NK-92 treated with Interleukin-12 subunit alpha and Interleukin-12 subunit beta, amount 100 ng/mL, for 24 hours (cell line): ENCODE results near the gene FAM204A.

Source experiments
- DNase-seq: peaks from one replicate; lab custom pipeline; 2025; lab: John Stamatoyannopoulos, UW

FAM204A gene

GRCh38 chr10:118330295-118331076 is 11.6 kb downstream of the FAM204A start:
- no peak for DNase-seq

DNA sequence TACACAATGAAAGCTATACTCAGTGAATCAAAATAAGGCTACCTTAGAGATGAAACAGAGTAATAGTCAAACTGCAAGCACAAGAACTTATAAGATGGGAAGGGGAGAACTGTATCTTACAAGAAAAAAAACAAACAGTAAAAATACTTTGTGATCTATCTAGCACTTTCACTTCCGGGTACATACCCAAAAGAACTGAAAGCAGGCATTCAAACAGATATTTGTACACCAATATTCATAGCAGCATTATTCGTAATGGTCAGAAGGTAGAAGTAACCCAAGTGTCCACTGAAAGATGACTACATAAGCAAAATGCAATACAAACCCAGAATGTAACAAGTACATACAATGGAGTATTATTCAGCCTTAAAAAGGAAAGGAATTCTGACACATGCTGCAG is 18.0 kb downstream of the FAM204A start:
- no peak for DNase-seq

DNA sequence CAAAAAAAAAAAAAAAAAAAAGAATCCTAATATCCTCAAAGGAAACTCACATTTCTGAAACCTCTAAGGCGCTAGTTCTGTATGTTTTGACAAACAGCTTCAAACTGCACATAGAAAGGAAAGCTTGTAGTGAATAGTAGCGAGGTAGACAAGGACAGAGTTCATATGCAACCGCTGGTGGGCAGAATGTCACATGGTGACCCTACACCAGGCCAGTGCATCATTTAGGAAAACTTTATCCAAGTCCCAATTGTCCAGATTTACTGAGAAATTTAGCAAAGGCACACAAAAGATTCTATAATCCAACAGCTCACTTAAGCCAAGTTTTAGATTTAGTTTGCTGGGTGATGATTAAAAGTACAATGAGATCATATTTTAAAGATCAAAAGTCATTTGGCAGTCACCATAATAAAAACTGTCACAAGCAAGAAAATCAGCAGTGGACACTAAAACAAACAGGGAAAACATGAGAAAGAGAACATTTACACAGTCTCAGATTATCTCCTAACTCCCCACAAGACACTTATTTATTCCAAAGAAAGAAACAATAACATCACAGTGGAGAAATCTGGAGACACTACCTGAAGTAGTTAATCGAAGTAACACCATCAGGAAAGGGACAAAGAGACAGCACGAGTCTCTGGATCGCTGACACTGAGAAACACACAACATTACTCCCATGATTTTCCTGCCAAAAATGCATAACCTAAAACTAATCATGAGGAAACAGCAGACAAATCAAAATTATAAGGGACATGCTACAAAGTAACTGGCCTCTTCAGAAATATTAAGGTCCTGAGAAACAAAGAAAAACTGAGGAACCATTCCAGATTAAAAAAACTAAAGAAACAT is 20.2 kb downstream of the FAM204A start:
- DNase-seq: no peak

DNA sequence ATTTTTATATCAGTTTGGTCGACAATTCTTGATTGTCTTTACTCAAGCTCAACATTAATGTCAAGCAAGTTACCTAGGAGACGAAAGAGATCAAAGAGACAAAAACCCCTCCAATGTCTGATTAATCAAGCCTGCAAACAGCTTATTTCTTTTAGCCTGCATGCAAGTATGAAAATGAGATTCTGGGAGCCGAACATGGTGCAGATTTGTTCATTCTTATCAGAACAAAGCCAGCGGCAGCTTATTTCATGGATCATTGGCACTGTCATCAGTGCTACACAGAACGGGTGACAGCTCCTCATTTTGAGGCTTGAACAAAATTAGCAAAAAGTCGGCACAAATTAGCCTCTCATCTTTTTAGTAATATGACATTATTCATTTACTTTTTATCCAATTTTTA is 26.5 kb downstream of the FAM204A start:
- no peak for DNase-seq

DNA sequence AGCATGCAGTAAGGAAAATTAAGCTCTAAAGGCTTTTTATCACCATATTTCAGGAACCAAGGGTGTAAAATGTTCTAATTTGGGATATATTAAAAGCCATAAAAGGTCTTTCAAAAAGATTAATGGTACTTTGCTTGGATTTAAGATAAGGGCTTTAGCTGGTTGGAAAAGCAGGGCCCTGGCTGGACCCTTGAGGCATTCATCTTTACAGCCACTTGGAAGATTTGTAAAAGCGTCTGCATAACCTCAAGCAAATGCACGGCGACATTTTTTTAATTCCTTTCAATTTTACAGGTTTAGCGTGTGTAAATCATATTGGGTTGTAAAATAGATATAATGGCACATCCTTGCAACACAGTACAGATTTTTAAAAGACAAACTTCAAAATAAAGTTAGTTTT is 27.2 kb downstream of the FAM204A start:
- DNase-seq: no peak

DNA sequence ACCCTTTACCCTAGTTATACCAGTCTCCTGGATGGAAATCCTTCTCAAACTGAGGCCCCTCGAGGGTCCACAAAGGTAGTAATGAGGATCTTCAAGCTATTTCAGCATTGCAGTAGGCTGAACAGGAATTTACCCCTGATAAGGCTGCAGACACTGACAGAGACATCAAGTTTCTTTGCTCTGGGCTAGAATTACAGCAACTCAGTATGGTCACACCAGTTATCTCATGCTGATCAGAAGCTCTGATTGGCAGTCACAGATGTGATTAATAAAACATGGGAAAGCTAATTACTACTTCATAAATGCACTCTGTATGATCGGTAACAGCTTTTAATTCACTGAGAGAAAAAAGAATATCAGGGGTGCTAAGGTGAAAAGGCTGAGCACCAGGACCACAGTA is 30.6 kb downstream of the FAM204A start:
- no peak for DNase-seq

DNA sequence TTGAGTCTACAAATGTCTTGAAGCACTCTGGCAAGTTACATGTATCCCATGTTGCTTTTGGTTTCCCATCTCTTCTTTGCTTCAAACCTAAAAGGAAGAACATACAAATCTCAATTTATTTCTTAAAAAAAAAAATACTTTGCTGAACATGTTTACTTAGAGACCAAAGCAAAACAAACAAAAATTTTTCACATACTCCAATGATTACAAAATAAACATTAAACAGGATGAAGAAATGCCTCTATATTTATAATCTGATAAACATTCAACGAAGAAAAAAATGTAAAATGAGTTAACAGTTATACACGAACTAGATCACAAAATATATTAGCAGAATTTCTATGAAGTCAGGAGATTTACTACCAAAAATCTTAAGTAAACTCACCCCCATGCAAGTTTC is 31.3 kb downstream of the FAM204A start:
- no peak for DNase-seq

DNA sequence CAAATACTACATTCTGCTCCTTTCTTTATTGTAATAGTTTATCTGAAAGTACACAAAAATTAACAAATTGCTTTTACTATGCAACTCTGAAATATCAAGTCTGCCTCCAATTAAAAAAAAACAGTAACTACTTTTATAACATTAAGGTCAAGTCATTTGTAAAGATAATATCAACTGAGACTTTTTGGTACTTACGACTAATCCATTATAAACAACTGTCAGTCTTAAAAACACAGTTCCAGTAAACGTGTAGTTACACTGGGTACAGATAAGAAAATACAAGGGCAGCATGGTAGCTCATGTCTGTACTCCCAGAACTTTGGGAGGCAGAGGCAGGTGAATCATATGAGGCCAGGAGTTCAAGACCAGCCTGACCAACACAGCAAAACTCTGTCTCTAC is 32.2 kb downstream of the FAM204A start:
- no peak for DNase-seq

GRCh38 chr10:118308664-118309063 is 33.5 kb downstream of the FAM204A start:
- DNase-seq: no peak

DNA sequence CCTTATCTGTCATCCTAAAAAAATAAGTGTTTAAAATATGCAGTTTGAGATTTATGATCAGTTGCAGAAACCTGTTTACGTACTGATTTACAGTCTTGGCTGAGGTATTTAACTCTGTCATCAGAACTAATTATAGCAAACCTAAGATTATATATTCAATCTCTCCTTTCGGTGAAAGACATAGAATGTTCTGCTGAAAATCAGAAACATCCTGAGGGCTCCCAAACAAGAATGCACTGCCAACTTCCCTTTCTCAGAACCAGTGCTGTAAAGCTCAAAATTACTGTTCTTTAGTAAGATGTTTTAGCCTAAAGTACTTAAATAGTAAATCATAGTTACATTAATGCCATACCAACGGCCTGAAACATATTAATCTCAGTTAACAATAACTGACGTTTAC is 34.3 kb downstream of the FAM204A start:
- no peak for DNase-seq

DNA sequence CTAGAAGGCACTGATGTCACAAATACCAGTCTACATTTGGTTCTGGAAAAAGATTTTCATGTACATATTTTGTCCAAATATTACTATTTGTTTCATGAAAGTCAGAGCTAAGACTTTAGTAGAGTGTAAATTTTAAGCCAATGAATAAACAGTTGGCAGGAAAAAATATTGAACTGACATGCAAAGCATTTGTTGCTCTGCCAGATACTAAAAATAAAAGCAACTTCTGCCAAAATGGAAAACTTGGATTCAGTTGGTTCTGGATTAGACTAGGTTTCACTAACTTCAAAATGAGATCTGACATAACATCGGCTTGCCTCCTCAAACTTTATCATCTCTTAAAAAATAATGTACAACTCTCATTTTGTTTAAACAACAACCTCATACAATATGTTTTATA is 34.9 kb downstream of the FAM204A start:
- DNase-seq: no peak

GRCh38 chr10:118305730-118306129 is 36.4 kb downstream of the FAM204A start:
- DNase-seq: no peak

DNA sequence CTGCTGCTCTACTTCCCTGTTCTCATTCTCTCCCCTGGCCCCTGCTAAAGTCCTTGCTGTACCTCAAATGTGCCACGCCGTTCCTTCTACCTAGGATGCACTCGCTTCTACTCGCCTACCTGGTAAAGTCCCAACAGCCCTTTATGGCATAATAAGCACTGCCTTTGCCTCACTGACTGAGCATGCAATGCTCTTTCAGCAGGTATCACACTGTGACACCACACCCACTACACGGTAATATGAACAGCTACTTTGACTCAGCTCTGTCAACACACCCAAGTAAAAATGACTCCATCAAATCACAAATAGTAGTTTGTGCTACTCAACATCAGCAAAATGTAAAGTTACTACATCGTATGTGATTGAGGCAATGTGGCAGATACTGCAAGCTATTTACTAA is 37.6 kb downstream of the FAM204A start:
- no peak for DNase-seq

DNA sequence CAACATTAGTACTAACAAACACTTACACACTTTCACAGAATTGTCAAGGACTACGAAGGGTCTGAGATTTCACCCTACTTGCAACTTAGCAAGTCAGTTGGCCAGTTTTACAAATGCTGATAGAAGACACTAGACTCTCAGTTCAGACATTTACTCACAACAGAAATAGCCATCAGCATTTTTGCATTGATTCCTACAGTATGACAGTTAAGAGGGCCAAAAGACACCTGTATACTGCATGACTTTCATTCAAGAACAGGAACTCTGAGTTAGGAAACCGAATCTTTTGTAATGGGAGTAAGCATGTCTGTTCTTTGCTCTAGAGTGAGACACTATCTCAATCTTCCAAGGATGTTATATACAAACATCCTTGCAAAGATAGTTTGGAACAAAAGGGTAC is 40.9 kb downstream of the FAM204A start:
- DNase-seq: no peak

DNA sequence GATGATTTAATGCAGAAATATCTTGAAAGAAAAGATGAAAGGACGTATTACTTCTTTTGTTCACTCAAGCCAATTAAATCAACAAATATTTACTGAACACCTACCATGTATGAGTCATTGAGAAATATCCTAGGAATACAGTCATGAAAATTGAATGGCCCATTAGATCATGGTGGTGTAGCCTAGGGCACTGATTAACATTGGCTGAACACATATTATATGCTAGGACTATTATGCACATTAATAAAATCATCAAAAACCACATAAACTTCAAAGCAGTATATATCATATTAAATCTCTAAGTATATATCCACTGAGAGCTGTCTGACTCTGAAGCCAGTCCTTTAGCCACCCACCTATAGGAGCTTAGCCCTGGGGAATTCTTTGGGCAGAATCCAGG is 41.8 kb downstream of the FAM204A start:
- DNase-seq: no peak

DNA sequence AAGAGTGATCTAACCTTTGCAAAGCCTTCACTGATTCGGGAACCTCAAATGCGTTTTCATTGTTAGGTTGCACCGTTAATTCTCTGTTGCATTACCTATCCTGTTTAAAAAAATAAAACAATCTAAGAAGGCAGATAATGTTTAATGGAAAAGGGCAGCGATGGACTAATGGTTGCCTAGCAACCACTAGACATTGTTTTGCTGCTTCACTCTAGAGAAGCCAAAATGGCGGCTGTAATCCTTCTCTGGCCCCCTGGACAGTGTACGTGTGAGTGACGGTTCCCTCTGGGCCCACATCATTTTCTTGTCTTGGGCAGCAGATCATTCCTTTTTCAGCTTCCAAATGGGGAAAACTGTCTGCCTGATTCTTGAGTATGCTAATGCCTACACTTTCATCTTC is 43.3 kb downstream of the FAM204A start:
- DNase-seq: no peak

- DNase-seq: no peak
Measured at GRCh38 chr10:118291122-118291521, 51.0 kb downstream of the FAM204A start.

GRCh38 chr10:118290471-118290995 is 51.6 kb downstream of the FAM204A start:
- no peak for DNase-seq

- DNase-seq: no peak
Measured at GRCh38 chr10:118287076-118287806, 54.9 kb downstream of the FAM204A start.

DNA sequence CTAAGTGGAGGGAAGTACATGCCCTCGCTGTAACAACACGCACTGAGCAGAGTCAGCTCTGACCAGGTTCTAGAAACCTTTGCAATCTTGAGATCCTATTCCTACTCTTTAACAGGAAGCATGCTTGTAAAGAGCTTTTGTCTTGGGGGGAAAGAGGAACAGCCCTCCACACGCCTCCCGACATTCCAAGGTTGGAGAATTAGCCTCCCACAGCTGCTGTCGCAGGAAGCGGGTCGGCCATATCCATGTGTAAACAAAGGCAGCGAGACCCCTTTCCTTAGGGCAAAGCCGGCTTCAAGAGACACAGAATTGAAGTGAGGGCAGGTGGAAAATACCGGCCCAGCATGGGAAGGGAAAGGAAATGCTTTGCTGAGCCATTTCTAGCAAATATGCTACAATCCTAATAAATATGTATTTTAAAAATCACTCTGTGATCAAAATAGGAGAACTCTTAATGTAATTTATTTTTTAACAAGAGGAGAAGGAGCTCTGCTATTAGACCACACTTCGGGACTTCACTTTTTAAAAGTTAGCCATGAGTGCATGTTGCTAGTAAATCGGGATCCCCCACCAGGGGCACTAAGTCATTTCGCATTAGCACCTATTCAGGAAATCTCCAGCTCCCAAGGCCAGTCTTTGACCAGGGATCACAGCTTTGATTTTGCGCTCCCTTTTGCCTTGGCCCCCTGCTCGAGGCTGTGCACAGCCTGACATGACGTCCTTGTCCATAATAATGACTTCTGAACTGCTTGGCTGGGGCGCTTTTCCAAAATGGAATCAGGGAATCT is 55.9 kb downstream of the FAM204A start:
- no peak for DNase-seq

- DNase-seq: no peak
Measured at GRCh38 chr10:118282670-118283069, 59.5 kb downstream of the FAM204A start.

DNA sequence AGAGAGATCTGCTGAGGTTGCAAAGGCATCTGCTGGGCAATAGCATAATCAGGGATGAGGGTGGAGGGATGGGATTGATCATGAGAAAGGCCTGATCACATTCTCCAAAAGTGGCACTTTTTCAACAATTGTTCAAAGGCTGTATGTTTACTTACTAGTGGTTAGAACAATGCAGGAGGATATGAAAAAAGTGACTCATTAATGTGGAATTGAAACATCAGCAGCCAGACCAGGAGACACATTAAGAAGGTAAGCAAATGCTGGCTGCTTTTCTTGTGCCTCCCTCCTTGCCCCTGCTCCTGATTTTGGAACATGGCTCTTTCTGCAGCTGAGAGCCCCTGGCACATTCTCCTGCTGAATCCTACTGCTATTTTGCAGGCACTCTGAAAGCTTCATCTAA is 63.5 kb downstream of the FAM204A start:
- no peak for DNase-seq
